NT2/D1 (cell line): ENCODE data around the gene HLA-DQA2.
"Not testable (repeated sequence)": the region's sequence is repeated elsewhere in the genome, so short reads cannot be mapped to it uniquely, and the experiment has no call there.

Source experiments
- DNase-seq: peaks from one replicate; pipeline ENCODE4 v3.0.0-alpha.2; 2011; ENCODE audit warnings: low read depth, low spot score
- H3K27me3 ChIP-seq: 2 replicates; pipeline ENCODE4 v1.6.0; 2011; ENCODE audit warnings: mild to moderate bottlenecking; ENCODE audit not compliant: insufficient read length, insufficient read depth
- H3K36me3 ChIP-seq: 2 replicates; pipeline ENCODE4 v1.6.1; 2011; ENCODE audit warnings: mild to moderate bottlenecking, low read length, mixed read lengths; ENCODE audit not compliant: insufficient read depth, insufficient read length
- H3K4me1 ChIP-seq: 2 replicates; pipeline ENCODE4 v1.5.1; 2011; ENCODE audit not compliant: insufficient read depth, insufficient read length
- H3K4me3 ChIP-seq: 2 replicates; pipeline ENCODE4 v1.5.1; 2011; ENCODE audit warnings: low read depth; ENCODE audit not compliant: insufficient read length
- H3K9ac ChIP-seq: 2 replicates; pipeline ENCODE4 v1.6.0; 2011; ENCODE audit warnings: low read depth; ENCODE audit not compliant: insufficient read length
- H3K9me3 ChIP-seq: 2 replicates; pipeline ENCODE4 v1.5.1; 2011; ENCODE audit warnings: mild to moderate bottlenecking, low read length; ENCODE audit not compliant: insufficient read depth
- SUZ12 ChIP-seq: IDR thresholded peaks from 2 replicates; pipeline ENCODE4 v1.6.1; 2011; ENCODE audit not compliant: insufficient read length, insufficient read depth; ENCODE audit errors: extremely low read depth
- YY1 ChIP-seq: IDR thresholded peaks from 2 replicates; pipeline ENCODE4 v1.6.1; 2011; ENCODE audit not compliant: insufficient read length, insufficient read depth
- ZNF274 ChIP-seq: IDR thresholded peaks from 2 replicates; pipeline ENCODE4 v1.6.1; 2011; ENCODE audit warnings: mild to moderate bottlenecking, low read depth, low read length

The HLA-DQA2 gene

DNA sequence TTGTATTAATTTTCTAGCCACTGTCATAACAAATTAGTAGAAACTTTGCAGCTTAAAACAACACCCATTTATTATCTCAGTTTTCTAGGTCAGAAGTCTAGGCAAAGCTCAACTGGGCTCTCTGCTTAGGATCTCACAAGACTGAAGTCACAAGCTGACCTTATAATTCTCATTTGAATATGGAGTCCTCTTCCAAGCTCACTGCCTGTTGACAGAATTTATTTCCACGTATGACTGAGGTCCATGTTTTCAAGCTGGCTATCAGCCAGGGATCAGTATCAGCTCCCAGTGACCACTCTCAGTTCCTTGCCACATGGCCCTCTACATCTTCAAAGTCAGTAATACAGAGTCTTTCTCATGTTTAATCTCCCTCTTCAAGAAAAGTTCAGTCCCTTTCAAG is 33.9 kb downstream of the HLA-DQA2 start:
- Histone ChIP-seq H3K9me3 (no peaks in the 10 kb centered on the region), H3K4me1 (no peaks in the 10 kb centered on the region), H3K4me3 (no peak overlapping the region), H3K27me3 (no peaks in the 10 kb centered on the region), H3K9ac (no peak overlapping the region), H3K36me3 (no peaks in the 10 kb centered on the region)
- TF ChIP-seq YY1 (no peak), ZNF274 (no peak), SUZ12 (no peak)
- no peak for DNase-seq

DNA sequence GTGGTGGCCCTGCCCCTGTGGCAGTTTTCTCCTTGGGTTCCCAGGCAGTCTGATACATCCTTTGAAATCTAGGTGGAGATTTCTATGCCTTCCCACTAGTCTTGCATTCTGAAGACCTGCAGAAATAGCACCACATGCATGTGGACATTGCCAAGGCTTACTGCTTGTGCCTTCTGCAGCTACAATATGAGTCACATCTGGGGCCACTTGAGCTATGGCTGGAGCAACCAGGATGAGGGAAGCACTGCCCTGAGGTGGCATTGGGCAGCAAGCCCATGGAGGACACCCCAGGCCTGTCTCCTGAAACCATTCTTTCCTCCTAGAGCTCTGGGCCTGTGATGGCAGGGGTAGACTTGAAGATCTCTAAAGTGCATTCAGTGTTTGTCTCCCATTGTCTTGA is 37.8 kb downstream of the HLA-DQA2 start:
- TF ChIP-seq YY1, result no peak
- TF ChIP-seq SUZ12, result no peak
- no peak for TF ChIP-seq ZNF274
- no peaks in the 10 kb centered on the region for H3K9me3 ChIP-seq
- H3K4me1 ChIP-seq, result no peaks in the 10 kb centered on the region
- no peaks in the 10 kb centered on the region for H3K36me3 ChIP-seq
- H3K27me3 ChIP-seq, result no peaks in the 10 kb centered on the region
- no peak overlapping the region for H3K9ac ChIP-seq
- H3K4me3 ChIP-seq, result no peak overlapping the region
- DNase-seq, result no peak

DNA sequence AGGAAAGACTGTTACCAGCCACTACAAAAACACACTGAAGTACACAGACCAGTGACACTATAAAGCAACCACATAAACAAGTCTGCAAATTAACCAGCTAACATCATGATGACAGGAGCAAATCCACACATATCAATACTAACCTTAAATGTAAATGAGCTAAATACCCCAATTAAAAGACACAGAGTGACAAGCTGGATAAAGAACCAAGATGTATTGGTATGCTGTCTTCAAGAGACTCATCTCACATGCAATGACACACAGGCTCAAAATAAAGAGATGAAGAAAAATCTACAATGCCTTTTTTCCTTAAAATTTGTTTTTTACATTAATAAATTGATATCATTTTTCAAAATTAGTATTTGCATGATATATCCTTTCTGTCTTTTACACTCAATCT is 41.7 kb downstream of the HLA-DQA2 start:
- not testable (repeated sequence) for H3K9ac ChIP-seq, DNase-seq, H3K27me3 ChIP-seq, H3K36me3 ChIP-seq, H3K4me1 ChIP-seq, H3K4me3 ChIP-seq, H3K9me3 ChIP-seq

DNA sequence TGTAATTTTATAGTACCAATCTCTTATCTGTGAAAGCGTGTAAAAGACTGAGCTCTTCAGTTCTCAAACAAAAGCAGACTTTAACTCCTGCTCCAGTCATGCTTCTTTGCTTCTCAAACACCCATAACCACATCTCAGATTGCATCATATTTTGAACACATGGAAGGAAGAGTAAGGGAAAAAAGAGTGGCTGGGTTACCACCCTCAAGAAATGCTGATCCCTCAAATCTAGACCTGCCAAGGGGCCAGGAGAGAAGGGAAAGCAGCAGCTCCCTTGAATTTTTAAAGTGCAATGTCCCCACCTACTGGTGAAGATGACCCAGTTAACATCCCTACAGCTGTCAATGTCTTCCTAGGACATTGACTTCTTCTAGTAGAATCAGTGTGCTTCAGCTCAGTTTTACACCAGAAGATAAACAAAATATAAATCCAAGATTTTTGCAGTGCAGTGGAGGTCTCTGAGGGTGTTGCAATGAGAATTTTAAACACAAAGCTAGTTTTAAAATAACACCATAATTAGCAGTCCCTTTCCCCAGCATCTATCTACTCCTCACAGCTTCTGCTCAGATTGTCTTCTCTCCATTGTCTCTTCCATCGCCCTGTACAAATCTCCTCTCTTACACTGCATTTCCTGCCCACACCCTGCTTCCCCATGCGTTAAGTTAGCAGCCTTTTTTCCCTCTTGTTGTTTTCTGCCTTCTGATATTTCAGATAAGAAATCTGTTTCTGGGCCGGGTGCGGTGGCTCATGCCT is 44.8 kb downstream of the HLA-DQA2 start:
- no peaks in the 10 kb centered on the region for H3K9me3 ChIP-seq
- TF ChIP-seq YY1, result no peak
- no peak for TF ChIP-seq SUZ12
- TF ChIP-seq ZNF274, result no peak
- DNase-seq, result no peak
- no peaks in the 10 kb centered on the region for H3K4me1 ChIP-seq
- H3K9ac ChIP-seq, result no peak overlapping the region
- no peak overlapping the region for H3K4me3 ChIP-seq
- H3K27me3 ChIP-seq, result no peaks in the 10 kb centered on the region
- no peaks in the 10 kb centered on the region for H3K36me3 ChIP-seq

DNA sequence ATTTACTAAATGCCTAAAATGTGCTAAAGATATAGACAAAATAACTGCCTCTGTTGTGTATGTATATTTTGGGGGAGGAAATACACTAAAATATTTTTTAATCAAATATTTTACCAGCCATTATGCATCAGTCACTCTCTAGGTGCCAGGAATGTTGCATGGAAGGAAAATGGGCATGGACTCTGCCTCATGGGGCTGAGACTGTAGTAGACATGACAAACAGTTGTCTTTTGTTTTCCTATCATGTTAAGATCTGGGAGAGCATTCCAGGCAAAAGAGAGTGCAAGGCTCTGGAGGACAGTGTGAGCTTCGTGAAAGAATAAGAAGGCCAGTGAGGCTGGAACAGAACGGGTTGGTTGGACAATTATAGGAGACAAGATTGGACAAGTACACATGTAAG is 49.1 kb downstream of the HLA-DQA2 start:
- H3K4me1 ChIP-seq, result no peaks in the 10 kb centered on the region
- H3K27me3 ChIP-seq, result no peaks in the 10 kb centered on the region
- DNase-seq, result no peak
- no peak overlapping the region for H3K9ac ChIP-seq
- H3K9me3 ChIP-seq, result no peaks in the 10 kb centered on the region
- no peak for TF ChIP-seq YY1
- no peak for TF ChIP-seq ZNF274
- no peak for TF ChIP-seq SUZ12
- no peaks in the 10 kb centered on the region for H3K36me3 ChIP-seq
- no peak overlapping the region for H3K4me3 ChIP-seq

GRCh38 chr6:32792901-32793435 is 51.8 kb downstream of the HLA-DQA2 start:
- Histone ChIP-seq H3K27me3 (no peaks in the 10 kb centered on the region), H3K4me1 (peaks cover 2% of the 10 kb centered on the region)

GRCh38 chr6:32794510-32794909 is 53.3 kb downstream of the HLA-DQA2 start:
- no peaks in the 10 kb centered on the region for H3K36me3 ChIP-seq

More at GRCh38 chr6:32792901-32793435, 51.8 kb downstream of the HLA-DQA2 start:
- Histone ChIP-seq H3K9ac (no peak overlapping the region), H3K4me3 (no peak overlapping the region), H3K36me3 (no peaks in the 10 kb centered on the region), H3K9me3 (no peaks in the 10 kb centered on the region)
- TF ChIP-seq YY1, result no peak
- no peak for DNase-seq

More at GRCh38 chr6:32794510-32794909, 53.3 kb downstream of the HLA-DQA2 start:
- no peak for DNase-seq
- Histone ChIP-seq H3K9ac (no peak overlapping the region), H3K27me3 (no peaks in the 10 kb centered on the region), H3K9me3 (peaks cover 8% of the 10 kb centered on the region; the same call in 1 of the 2 replicates), H3K4me1 (peaks cover 2% of the 10 kb centered on the region), H3K4me3 (no peak overlapping the region)
- no peak for TF ChIP-seq SUZ12
- no peak for TF ChIP-seq YY1
- TF ChIP-seq ZNF274, result no peak
